Mucosa of gallbladder (tissue), 1 donor: ENCODE data around the gene NFIA. TPM values are rescaled to one million over a fixed set of nuclear protein-coding genes. Genes with fewer than 3 reads are reported as not detected.

ENCODE experiments used
- DNase-seq: peaks from one replicate; pipeline ENCODE4 v3.0.0-alpha.2; 2020; ENCODE audit warnings: low spot score
- total RNA-seq: library from RNA; stranded (reverse); gene quantifications from one replicate; pipeline ENCODE4 v1.2.1, GENCODE V29; 2021
- donor health status: DM: no; HTN: no; CAD: no.

Gene NFIA
- total RNA-seq, 1 donor from 2014 or later: 82.8 TPM

DNA sequence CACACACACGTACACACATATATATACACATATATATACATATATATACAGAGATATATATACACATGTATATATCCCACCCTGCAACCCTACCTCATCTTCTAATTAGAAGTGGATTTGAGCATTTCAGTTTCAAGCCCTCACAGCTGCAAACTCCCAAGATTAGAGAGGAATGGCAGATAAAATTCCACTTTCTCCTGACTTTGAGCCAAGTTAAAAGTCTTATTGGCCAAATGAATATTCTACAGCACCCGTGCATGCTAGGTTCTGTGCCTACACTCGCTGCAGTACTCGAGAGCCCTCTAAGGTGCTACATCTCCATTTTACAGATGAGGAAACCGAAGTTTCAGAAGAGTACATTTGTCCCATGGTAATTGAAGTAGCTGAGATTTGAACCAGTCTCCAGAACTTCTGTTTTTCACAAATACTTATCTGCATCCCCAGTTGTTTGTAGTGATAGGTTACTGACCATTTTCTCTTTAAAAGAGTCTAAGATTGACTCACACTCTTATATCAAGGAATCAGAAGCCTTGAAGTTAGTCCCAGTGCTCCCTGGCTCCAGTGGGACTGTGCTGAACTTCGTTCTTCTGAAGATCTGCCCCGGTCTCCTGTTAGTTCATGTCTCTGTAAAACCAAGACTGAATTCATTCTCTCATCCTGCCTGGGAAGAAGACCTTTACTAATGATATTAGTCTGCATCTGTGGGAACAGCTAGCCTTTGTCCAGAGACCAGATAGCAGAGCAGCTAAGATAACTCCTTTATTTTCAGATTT, 350.4 kb downstream of the NFIA start:
- DNase-seq: no peak

DNA sequence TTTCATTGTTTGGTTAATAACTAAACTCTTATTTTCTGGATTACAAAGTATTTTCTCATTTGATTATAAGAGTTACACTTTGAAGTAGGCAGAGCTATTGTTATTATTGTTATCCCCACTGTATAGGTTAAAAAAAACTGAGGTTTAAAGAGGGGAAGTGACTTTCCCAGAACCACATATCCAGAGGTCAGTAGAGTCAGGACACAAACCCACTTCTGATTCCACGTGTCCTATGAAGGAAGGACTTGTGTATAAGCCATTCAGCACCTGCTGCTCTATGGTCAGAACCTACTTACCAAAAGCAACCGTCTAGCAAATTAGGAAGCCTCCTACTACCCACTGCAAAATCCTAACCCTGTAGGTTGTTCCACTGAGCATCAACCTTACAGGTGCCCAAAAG, 351.3 kb downstream of the NFIA start:
- DNase-seq: no peak

DNA sequence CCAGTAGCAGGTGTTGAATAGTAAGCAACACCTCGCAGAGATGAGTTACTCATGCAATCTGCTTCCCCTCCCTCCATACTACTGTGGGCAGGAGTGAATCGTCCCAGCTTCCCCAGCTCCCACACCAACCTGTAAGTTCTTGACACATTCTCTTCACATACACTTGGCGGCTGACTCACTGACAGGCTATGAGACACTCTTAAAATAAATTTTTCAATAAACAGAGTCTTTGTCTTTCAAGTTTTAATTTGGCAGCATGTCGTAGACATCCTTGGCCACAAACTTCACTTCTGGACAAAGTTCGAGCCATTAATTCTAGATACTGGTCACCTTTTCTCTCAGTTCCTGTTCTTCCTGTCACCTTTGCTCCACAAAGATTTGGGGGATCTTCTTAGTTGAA, 351.9 kb downstream of the NFIA start:
- no peak for DNase-seq

DNA sequence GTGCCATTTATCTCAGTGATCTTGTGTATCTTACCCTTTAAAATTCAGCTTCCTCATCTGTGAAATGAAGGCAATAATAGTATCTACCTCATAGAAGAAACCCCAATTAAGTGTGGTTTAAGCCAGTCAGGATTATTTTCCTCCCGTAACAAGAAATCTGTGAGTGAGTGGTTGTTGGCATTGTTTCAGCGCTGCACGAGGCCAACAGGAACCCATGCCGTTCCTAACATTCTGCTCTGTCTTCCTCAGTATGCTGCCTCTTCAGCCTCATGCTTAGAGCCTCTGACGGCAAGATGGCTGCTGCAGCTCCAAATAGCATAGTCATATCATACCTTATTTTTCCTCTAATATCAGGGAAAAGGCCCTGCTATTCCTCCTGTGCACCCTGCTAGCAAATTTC, 352.9 kb downstream of the NFIA start:
- DNase-seq: no peak

DNA sequence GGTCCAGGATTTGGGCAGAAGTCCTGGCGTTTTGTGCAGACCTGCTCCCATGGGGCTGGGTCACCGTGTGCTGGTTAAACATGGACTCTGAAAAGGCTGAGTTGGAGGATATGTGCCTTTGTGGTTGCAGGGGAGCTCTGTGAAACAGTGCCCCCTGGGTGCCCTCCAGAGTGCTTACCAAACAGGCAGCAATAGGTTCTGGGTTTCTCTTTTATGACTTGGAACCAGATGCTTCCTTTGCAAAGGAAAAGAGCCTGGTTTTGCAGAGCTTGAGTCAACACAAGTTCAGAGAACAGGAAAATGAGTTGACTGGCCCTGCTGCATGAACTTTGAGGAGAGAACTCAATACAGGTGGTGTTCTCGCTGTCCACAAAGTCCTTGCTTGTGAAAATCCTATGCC, 353.7 kb downstream of the NFIA start:
- DNase-seq: no peak

DNA sequence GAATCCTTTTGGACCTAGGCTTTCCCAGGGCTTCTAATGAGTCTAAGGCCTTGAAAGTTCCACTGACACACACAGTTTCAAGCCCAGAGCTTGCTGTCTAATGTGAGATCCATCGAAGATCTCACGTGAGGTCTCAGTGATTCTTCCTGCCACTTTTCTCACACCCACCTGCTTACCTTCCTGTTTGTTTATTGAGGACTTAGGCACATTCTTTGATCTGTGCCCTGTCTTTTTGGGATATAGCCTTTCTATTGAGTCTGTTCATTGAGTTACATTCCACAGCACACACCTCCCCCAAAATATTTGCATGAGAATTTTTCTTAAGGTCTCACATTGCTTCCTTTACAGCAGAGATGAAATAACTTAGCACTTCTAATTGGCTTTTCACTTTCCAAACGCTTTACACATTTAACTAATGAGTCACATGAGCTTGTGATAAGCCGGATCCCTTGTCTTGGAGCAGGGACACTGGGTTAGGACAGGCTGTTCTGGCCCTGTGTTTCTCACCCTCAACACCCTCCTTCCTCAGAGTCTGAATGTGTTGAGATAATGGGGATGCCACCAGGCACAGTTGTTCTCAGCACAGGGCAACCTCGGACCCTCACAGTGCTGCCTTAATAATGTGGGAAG, 354.2 kb downstream of the NFIA start:
- DNase-seq: no peak

DNA sequence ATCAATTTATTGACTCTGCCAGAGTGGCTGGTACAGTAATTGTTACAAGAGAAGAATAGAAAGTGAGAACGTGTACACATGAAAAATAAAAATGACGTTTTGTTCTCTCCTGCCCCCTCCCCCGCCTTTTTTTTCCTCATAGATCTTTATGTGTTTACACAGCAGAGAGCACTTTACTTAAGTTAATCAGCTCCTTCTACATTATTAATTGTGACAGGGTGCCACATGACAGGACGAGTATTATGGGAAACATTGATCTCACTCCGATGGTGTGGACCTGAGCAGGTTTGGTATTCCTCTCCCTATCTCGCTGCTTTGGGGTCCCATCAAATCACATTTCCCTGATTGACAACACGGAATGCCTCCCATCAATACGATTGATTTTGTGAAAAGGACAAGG, 356.9 kb downstream of the NFIA start:
- DNase-seq: peak; percentile 74

DNA sequence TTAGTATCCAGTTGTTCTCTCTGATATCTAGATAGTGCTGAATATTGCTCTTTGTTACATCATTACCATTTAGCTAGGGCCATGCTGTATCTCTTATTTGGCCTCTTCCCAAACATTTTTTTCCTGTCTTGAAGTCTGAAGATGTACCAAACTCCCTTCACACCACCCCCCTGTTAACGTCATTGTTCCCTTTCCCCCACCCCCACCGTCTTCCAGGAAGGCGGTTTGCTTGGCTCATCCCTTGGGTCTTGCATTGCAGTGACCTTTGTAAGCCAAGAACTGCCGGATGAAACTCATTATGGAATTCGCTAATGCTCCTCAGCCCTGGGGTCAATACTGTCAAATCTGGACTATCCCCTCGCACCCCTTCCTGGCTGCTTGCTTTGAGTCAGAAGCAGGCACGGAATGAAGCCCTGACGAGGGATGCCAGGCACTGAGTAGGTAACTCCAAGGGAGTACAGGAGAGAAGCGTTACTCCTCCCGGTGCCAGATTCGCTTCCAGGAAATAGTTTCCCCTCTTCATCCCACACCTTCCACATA, 359.4 kb downstream of the NFIA start:
- DNase-seq: no peak

DNA sequence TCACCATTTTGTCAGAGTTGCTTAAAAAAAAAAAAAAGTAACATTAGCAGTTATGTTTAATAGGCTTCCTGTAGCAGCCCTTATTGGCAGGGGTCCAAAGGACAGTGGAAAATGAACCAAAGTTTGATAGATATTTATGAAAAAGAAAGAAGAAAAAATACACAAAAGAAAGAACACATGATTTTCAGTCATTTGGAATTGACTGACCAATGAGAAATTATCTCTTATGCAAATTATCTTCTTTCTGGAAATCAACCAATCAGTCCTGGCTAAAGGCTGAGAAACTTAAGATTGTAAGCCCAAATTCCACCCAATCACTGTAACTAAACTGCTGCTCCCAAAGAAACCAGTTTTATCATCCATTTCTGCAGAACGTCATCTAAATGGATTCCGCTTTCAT, 360.2 kb downstream of the NFIA start:
- DNase-seq: no peak

DNA sequence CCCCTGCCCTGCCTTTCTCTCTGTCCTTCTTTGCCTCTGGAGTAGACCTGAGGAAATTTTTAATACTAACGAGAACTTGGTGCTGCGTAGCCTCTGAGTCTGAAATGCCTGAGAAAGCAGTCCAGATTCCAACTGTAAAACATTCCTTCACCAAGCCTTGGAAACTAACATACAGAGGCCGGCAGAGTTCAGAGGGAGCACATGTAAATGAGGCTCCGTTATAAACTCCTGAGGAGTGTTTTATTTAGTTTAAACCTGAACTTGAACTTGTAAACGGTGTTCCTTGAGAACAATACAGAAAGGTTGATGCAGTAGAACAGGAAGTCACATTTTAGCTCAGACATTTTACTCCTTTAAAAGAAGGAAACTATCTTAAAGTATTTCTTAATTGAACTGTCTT, 361.9 kb downstream of the NFIA start:
- DNase-seq: no peak

DNA sequence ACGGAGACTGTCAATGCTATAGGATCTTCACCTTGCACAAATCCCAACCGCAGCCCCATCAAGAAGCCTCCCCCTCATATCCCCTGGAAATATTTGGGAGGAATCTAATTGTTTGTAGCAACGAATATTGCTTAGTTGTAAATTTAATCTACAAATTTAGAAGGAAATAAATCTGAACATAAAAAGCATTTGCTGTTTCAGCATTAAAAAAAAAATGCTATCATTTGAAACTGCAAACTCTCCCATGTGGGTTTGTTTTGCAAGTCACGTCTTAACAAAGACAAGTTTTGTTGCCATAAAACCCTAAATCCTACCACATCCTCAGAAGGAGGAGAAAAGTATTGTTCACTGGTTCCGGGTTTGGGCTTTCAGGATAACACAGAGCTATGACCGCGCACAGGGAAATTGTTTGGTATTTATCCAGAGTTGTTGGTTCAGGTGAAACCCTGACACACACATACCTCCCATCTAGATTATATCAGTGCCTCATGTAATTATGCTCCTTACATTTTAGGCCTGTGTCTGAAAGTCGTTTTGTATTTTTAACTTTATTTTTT, 363.0 kb downstream of the NFIA start:
- no peak for DNase-seq

DNA sequence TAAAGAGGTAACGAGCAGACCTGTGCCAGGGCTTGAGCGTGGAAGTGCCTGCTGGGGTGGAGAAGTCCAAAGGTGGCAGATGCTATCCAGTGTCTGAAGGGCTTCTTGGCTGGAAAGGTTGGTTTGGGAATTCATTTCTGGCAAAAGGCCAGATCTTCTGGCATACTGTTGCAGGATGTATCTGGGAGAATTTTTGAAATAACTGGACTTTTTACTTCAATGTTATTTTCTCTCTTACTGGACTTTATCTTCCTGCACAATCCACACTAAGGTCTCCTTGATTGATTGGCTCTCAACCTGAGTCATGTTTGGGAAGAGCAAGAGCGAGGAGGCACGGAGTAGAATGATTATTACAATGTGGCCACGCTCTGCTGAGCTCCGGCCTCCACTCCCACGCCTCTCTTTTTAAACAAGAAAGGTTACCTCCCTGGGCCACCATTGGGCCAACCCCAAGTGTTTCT, 364.2 kb downstream of the NFIA start:
- no peak for DNase-seq

DNA sequence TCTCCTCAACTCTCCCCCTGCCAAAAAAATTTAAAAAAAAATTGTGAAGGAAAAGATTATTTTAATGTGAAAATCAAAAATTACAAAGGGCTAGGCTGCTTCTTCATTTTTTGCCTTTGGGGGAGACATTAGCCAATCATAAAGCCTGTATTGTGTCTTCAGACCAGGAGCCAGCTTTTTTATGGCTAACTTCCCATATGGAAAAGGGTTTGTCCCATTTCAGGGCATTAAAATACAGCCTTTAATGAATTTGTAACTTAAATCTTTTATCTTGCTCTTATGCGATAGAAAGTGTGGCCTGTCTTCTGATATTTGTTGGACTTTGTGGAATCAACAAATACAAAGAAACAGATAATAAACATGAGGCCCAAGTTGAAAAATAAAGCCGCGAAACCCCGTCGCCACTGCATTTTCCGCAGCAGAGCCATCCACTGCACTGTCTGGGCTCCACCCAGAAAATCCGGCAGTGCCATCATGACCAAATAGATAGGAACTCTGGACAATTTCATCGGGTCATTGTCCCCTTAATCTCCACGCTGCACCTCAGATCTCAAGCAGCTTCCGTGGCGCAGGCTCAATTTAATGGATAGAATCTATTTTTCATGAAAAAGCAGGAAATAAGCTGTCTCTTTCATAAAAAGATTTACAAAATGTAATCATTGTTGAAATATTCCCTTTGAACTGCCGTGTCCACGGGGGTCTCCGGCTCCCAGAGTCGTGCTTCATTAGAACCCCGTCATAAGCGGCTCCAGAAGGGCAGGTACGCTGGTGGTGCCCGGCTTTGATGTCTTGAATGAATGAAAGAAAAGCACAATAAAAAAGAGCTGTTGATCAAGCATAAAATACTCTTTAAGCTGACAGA, 365.0 kb downstream of the NFIA start:
- DNase-seq: no peak

DNA sequence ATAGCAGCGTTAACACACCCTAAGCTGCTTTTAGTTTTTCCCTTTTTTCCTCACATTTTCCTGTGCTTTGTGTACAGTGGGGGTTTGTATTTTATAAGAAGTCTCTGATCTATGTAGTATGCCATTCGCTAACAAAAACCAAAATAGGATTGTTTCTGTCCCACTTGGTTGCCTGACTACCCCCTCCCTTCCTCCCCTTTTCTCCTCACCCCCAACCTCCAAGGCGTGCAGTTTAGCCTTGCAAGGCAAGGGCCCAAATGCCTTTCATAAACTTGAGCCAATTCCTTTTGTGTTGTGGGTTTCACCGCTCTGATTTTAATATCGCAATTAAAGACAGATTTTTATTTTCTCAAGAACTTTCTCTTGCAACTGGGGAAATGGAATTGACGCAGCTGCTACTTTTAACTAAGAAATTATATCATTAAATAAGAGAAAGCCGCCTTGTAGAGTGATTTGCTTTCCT, 365.6 kb downstream of the NFIA start:
- DNase-seq: no peak

DNA sequence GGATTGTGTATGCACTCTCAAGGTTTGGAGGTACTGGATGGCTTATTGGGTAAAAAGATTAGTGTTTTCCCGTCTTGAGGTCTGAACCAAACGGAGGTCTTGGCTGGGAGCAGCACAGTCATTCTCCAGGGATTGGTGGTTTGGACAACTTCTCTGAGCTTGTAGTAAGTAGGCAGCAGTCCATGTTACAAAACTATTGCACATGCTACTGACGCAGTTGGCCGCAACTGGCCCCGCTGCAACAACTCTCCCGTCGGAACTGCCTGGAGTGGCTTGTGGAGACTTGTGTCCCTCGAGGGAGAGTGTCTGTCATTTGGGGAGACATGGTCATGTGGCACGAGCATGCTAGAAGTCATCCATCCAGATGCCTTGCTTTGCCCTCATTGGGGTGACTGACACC, 366.6 kb downstream of the NFIA start:
- peak; percentile 53 for DNase-seq

DNA sequence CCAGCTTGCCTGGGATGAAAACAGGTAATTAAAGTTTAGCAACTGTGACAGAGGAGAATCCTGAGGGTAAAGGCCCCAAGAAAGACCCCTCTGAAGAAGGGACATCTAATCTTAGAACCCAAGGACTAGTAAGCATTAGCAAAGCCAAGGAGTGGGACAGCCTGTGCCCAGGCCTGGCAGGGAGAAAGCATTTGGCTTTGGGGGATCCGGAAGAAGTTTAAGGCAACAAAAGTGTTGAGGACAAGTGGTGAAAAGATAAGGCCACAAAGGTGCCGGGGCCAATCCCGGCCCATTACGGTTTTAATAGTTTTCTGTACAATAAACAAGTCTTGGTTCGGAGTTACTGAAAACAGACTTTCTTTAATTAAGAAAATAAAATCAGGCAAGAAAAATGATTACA, 367.0 kb downstream of the NFIA start:
- DNase-seq: no peak

DNA sequence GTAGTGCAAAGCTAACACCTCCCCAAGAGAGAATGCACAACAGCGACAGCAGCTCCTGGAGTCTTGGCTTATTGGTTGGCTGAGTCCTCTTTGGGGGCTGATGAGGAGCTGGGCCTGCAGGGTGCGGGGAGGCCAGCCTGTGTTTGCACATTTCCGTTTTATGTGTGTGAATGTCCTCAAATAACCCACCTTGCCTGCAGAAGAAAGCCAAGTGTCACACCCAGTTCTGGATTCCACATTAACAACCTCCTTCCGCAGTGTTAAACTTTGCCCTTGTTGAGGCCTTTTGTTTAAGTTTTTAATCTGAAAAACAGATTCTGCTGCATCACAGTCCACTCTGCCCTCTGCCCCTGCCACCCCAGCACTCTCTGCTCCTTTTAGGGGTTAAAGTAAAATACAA, 368.1 kb downstream of the NFIA start:
- DNase-seq: peak; percentile 49

DNA sequence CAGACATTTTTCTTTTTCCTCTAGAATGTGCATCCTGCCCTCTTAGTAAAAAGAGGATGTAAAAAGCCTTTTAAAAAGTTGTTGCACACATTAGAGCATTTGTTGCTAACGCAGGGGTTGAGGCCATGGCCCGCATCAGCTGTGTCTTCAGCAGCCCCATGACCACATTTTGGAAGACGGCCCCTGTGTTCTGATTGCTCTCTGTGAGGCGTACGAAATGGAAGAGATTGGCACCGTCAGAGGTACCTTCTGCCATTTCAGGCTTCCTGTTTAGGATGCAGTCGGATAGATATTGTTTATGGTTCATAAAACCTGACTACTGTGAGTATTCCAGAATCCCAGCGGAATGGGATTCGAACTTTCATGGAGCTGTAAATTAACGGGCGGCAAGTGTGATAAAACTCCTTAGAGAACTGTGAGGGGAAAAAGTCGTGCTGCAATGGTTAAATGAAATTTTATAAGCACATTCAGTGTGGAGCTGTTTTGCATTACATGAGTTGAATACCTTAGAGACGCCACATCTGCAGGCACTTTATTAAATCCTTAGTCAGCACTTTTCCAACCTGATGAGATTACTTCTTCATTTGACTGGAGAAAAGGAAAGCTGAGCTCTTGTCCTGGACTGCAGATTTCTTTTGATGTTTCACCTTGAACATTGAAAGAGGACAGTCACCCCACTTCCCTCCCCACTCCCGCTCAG, 368.7 kb downstream of the NFIA start:
- no peak for DNase-seq

DNA sequence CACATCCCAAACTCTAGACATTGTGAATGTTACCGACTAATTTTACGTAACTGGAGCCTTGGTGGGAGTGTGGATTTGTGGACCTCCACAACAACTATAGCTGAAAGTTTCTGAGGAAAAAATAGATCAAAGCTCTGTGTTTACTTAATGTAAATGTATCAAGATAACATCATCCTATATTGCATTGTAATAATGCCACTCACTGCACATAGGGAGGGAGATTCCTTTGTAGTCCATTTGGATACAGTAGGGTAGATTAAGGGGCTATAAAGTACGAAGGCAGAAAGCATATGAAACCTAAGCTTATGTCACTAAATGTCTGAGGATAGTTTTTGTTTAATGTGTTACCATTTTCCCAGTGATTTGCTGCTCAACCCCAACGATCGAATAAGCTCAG, 369.2 kb downstream of the NFIA start:
- DNase-seq: no peak

DNA sequence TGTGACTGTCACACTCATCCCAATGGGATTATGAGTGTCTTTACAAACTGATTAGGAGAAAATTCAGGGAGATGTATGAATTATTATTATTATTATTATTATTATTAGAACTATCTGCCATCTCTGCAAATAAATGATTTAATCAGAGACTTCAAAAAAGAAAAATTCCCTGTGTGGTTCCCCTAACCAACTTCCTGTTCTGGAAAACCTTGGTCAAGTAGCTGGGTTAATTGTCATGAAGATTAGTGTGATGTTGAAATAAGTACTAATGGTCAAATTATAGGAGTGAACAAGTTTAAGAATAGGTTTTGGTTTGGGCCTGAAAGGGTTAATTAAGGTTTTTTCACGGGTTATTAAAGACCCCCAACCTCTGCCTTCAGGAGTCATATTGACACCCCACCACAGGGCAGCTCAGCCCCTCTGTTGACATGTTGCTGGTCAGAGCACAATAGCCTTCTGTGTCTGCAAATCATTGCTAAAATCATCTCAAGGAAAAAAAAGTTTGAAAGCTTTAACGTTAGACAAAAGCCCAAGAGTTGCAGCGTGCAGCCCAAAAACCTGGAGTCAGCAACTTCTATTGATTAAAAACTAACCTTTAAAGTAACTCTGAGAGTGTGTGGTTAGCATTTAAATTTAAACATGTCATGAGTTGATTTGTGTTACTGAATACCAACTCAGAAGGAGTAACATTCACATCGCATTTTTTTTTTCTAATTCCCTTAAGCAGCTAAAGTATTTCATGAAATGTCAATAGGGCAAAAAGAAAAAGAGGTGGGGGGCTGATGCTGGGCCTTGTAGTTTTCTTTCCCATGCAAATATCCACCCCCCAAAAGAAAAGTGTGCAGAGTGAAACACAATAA, 370.0 kb downstream of the NFIA start:
- no peak for DNase-seq
